Measurements from ENCODE around the gene RNF125. TPM values are rescaled to one million over a fixed set of nuclear protein-coding genes. Genes with fewer than 3 reads are reported as not detected.

The RNF125 gene
- total RNA-seq, 1 donor from 2014 or later, result 8.6 TPM

DNA sequence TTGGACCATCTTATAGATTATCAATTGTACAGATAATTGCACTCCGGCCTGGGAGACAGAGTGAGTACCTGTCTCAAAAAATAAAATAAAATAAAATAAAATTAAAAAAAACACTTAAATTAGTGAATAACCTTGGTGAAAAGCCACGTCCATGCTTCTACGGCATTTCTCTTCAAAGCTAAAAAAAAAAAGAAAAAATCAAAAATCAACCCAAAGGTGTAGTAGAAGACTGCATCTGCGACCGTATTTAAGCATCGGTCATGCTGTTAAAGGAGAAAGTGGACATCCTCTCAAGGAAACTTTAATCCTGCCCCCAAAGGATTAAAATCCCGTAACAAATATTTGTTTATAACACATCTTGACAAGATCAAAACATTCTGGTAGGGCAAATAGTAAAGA is 72.7 kb downstream of the RNF125 start:
- DNase-seq, result no peak

DNA sequence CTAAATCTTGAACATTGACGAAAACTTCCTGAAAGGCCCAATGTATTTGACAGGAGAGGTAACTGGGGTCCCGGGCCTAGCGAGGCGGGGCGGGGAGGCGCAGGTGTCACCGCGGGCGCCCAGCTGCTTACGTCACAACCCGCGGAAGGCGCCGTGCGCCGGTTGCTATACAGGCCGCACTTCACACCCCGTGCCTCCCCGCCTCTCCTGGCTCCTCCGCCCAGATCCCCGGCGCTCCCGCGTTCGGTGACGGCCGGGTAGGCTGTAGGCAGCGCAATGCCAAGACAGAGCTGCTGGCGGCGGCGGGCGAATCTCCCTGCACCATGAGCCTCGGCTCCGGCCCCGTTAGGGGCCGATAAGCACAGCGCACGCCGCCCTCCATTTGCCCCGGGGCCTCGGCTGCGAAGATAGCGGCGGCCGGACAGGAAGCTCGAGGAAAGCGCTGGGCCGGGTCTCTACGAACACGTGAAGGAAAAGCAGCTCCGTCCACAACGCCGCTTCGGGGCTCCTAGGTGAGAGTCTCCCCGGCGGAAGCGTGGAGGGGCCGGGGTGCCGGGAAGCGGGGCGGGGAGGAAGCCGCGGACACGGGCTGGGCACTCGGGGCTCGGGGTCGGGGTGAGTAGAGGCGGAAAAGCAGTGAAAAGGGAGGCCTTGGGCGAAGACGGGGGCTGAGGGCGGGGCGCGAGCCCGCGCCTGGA is 73.2 kb downstream of the RNF125 start, which contains the start of gene RNF138:
Gene RNF138 (plus strand): TSS at position 151 of the 698 bp plus-strand sequence. CDS start 903 bp downstream, outside the sequence.
- DNase-seq, result peak; percentile 71

DNA sequence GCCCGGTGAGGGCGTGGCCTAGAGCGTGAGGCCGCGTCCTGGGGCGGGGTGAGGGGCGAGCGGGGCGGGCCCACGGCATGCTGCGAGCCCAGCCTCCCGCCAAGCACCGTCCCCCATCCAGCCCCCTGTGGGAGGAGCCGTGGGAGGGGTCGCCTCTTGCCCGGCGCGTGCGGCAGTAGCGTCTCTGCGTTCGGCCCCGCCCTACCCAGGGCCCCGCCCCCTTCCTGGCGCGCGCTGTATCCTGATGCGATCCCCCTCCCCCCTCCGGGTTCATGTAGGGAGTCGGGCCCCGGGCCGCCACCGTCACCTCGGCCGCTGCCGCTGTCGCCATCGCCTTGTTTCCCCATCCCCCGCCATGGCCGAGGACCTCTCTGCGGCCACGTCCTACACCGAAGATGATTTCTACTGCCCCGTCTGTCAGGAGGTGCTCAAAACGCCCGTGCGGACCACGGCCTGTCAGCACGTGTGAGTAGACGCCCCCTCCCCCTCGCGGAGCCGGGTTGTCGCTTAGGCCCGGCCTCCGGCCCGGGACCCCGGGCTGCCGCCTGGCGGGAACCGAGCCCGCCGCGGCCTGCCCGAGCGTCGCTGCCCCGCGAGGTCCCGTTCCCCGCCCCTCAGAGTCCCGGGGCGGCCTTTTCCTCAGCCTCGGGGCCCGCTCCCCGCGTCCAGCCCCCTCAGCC is 73.9 kb downstream of the RNF125 start:
- peak; percentile 98 for DNase-seq

DNA sequence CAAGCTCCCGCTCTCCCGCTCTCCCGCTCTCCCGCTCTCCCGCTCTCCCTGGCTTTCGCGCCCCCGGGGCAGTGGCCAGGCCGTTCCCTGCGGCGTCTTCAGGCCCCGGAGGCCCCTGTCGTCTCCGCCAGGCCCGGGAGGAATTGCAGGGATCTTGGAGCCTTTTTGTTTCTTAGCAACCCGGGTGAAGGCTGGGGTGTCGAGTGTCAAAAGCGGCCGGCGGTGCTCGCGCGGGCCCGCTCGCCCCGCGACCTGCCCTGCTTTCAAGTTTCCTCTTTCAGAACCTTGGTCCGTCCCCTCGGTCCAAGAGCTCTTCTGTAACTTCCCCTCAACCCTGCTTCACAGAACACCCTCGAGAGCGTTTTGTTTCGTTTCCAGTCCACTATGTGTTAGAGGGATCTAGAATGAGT is 74.5 kb downstream of the RNF125 start:
- DNase-seq, result peak; percentile 60

DNA sequence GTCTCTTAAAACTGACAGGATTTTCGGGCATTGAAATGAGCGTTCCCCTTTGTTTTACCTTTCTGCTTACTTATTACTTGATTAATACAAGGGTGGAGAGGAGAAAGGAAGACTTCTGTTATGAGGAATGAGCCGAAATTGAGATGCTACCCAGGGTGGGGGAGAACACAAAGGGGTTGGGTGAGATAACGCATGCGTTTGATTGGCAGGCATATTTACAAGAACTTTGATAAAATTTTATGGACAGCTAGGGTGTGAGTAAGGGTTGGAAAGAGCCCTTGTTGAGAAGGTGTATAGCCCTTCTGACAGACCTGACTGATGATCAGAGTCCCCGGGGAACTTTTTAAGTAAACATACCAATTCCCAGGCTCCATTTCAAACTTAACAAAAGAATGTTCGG is 74.9 kb downstream of the RNF125 start:
- peak; percentile 60 for DNase-seq

DNA sequence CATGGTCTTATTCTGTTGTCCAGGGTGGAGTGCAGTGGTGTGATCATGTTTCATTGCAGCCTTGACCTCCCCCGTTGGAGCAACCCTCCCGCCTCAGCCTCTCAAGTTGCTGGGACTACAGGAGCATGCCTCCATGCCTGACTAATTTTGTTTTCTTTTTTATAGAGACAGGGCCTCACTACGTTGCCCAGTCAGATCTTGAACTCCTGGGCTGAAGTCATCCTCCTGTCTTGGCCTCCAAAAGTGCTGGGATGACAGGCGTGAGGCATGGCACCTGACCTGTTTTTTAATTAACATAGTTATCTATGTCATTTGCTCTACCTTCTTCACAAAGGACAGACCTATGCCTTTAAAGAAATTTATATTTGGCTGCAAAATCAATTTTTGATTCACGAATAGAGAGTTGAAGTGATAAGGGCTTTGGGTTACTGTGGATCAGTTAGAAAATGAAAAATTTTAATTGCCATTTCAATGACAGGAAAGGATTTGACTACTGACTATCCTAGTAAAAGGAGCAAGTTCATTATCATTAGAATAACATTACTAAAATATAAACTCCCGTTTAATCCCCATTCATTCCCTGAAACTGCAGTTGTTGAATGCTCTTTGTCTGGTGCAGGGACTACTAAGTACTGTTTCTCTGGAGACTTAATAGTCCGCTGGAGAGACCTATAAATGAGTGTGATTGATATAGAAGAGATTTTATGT is 76.7 kb downstream of the RNF125 start:
- no peak for DNase-seq

DNA sequence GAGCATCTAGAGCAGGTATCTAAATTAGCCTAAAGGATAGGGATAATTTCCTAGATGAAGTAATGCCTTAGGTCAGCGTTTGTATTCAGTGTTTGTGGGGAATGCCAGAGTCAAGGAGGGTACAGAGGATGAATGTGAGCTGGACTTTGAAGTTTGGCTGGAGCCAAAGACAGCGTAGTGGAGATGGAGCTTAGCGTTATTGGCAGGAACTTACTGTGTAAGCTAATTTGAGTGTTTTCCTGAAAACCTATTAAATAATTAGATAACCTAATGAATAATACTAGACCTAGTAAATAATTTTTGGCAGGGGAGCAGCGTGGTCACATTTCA is 77.2 kb downstream of the RNF125 start:
- no peak for DNase-seq

DNA sequence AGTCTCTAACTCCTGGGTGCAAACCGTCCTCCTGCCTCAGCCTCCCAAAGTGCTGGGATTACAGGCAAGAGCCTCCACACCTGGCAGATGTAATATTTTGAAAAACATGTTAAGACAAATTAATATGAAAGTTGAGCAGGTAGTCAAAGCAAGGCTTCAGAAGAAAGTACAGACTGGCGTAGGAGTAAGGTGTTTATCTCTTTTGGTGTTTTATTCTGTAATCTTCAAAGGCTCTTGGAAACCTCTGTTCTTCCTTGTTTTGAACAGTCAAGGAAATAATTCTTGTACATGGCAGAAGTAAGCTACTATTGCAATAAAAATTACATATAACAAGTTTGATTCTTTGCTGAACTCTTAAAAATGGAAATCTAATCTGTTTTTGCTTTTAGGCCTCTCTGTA is 78.3 kb downstream of the RNF125 start:
- DNase-seq, result no peak

DNA sequence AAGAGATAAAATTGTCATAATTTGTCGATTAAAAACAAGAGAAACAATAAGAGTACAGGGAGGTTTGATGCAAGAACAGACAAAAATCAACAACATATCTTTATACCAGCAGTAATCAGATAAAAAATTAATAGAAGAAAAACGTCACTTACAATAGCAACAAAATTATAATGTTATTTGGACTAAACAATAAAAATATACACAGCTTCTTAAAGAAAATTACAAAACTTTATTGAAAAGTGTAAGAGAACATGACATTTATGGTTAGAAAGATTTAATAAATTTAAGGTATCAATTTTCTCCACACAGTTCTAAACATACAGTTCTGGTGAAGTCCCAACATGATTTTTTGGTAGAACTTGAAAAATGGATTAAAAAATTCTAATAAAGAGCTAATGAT is 85.9 kb downstream of the RNF125 start:
- DNase-seq, result no peak

DNA sequence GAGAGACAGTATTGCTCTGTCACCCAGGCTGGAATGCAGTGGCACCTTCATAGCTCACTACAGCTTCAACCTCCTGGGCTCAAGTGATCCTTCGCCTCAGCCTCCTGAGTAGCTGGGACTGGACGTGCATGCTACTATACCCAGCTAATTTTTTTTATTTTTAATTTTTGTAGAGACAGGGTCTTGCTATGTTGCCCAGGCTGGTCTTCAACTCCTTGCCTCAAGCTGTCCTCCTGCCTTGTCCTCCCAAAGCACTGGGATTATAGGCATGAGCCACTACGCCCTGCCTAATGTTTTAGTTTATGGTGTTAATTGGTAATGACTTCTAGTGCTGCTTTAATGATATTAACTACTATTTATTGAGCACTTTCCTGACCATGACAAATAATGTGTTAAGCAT is 91.4 kb downstream of the RNF125 start:
- DNase-seq, result no peak

DNA sequence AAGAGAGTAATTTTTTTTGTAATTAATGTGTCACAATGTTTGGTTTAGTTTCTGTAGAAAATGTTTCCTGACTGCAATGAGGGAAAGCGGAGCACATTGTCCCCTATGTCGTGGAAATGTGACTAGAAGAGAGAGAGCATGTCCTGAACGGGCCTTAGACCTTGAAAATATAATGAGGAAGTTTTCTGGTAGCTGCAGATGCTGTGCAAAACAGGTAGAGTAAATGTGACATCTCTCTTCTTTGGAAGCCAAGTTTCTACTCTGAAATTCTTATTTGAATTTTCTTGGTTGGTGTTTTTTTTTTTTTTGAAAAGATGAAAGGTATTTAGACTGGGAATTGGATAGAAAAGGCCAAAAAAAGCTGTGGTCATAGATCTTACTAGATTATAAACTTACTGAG is 93.1 kb downstream of the RNF125 start:
- DNase-seq, result no peak

DNA sequence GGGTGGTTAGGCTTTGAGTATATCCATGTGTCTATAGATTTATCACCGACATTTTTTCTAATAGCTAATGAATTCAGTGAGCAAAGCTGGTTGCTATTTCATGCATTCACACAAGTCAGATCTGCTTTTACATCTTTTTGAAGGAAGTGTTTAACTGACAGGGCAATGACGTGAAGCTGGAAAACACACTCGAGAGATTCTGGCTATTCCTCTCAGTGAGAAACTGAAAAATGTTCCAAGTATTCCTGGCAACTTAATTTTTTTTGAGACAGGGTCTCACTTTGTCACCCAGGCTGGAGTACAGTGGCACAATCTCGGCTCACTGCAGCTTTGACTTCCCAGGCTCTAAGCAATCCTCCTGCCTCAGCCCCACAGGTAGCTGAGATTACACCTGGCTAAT is 94.2 kb downstream of the RNF125 start:
- DNase-seq, result no peak

DNA sequence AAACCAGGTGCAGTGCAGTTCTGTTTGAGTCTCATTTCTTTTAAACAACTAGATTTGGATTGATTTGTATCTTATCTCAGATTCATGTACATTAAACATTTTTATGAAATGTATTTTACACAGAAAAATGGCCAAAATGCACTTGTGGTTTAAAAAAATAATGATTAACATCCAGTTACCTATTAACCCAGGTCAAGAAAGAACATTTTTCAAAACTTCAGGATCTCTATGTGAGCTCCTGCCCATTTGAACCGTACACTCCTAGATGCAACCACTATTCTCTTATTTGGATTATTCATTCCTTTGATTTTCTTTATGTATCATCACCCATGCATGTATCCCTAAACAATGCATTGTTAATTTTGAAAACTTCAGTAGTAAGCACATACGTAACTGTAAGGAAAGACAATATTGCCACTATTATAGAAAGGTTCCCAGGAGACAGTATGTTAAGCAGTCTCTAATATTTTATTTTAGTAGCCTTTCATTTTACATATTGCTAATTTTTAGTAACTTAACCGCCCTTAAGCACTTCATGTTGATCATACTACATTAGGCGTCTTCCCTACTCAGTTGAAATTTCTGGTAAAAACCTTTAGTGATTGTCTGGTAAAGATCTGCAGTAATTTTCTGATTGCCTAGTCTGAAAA is 95.8 kb downstream of the RNF125 start:
- DNase-seq, result no peak

DNA sequence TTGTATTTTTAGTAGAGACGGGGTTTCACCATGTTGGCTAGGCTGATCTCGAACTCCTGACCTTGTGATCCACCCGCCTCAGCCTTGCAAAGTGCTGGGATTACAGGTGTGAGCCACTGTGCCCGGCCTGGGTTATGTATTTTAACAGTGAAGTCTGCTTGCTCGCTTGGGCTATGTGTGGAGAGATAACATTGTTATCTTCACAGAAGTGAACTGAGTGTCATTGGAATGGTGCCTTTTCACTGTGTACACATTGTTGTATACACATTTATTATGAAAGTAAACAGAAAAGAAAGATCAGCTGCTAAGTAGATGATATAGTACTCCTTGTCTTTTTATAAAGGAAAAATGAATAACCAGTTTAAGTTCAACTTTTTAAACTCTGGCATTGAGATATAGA is 103.4 kb downstream of the RNF125 start:
- DNase-seq, result no peak

Other genes with a start within 250 kb of the RNF125 start
- gene TRAPPC8, start 75.7 kb upstream of the RNF125 start, total RNA-seq, result 70.1 TPM
- 26.2 TPM for gene RNF138, start 73.0 kb downstream of the RNF125 start, total RNA-seq
- not detected for gene MEP1B, start 171.2 kb downstream of the RNF125 start, total RNA-seq